Measurements from ENCODE around the gene IZUMO4. TPM values are rescaled to one million over a fixed set of nuclear protein-coding genes. Genes with fewer than 3 reads are reported as not detected.
A peak's percentile ranks its signal among the peaks of the same experiment; 100 is the strongest.

Gene IZUMO4
- total RNA-seq, 1 donor from 2014 or later = 0.99 TPM

GRCh38 chr19:2058570-2059421 lies 37.9 kb upstream of the IZUMO4 start:
- DNase-seq (ENCODE audit: extremely low read depth, low read depth, low spot score) = no peak

GRCh38 chr19:2059422-2060201 lies 37.1 kb upstream of the IZUMO4 start:
- DNase-seq (ENCODE audit: extremely low read depth, low read depth, low spot score) = no peak

DNA sequence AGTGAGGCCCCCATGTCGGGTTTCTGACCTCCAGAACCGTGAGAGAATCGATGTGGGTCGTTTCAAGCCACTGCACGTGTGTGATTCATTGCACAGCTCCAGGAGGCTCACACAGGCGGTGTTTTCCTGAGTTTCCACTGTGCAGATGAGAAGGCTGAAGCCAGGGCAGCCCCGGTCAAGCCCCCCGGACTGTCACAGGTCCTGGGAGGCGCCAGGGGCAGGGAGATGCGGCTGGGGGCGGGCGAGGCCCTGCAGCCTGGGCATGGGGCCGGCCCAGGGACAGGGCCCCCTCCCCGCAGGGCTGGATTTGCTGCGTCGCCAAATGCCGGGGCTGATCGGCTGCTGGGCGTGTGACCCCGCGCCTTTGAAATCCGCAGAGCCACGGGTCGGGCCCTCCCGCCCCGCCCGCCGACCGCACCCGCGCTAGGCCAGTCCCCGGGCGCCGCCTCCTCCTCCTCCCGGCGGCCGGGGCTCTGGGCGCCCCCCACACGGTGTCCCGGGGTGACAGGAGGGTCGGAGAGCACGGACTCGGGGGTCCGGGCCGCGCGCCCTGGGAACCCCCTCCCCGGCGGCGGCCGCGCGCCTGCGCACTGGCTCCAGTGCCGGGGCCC lies 35.7 kb upstream of the IZUMO4 start:
- DNase-seq (ENCODE audit: extremely low read depth, low read depth, low spot score) = no peak

- DNase-seq (ENCODE audit: extremely low read depth, low read depth, low spot score) = peak; percentile 74
Observed at GRCh38 chr19:2061495-2062388, 35.0 kb upstream of the IZUMO4 start.

DNA sequence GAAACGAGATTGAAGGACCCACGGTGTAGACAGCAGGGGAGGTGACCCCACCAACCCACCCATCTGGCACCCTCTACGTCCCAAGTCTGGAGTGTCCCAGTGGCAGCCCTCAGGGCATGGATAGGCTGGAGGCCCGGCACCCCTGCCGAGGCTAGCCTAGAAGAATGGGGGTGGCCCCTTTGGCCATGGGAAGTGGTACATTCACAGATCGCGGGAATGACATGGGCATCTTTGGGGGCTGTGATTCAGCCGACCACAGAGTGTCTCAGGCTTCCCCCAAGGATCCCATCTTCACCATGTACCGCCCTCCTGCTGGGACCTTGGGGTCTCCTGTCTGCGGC lies 34.4 kb upstream of the IZUMO4 start:
- DNase-seq (ENCODE audit: extremely low read depth, low read depth, low spot score) = no peak

GRCh38 chr19:2062770-2063169 lies 33.9 kb upstream of the IZUMO4 start:
- no peak for DNase-seq (ENCODE audit: extremely low read depth, low read depth, low spot score)

DNA sequence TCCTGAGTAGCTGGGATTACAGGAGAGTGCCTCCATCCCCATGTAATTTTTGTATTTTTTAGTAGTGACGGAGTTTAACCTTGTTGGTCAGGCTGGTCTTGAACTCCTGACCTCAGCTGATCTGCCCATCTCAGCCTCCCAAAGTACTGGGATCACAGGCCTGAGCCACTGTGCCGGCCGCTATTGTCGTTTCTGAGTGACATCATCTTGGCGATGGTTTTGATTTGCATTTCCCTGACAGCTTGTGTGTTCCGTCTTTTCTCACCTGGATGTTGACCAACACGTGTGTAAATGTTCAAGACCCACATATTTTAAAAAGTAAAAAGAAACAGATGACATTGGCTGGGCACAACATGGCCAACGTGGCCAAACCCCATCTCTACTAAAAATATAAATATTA lies 32.9 kb upstream of the IZUMO4 start:
- DNase-seq (ENCODE audit: extremely low read depth, low read depth, low spot score) = no peak

GRCh38 chr19:2064395-2064787 lies 32.3 kb upstream of the IZUMO4 start:
- no peak for DNase-seq (ENCODE audit: extremely low read depth, low read depth, low spot score)

GRCh38 chr19:2064788-2065524 lies 31.8 kb upstream of the IZUMO4 start:
- DNase-seq (ENCODE audit: extremely low read depth, low read depth, low spot score) = no peak

DNA sequence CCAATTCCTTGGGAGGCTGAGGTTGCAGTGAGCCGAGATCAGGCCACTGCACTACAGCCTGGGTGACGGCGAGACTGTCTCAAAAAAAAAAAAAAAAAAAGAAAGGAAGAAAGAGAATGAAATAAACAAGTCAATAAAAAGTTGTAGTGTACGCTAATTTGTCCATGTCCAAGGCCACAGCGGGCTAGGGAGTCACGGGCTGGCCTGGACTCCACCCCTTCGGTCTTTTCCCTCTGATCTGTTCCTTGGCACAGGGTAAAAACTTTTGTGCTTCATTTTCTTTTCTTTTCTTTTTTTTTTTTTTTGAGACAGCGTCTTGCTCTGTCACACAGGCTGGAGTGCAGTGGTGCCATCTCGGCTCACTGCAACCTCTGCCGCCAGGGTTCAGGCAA lies 26.3 kb upstream of the IZUMO4 start:
- DNase-seq (ENCODE audit: extremely low read depth, low read depth, low spot score) = no peak

DNA sequence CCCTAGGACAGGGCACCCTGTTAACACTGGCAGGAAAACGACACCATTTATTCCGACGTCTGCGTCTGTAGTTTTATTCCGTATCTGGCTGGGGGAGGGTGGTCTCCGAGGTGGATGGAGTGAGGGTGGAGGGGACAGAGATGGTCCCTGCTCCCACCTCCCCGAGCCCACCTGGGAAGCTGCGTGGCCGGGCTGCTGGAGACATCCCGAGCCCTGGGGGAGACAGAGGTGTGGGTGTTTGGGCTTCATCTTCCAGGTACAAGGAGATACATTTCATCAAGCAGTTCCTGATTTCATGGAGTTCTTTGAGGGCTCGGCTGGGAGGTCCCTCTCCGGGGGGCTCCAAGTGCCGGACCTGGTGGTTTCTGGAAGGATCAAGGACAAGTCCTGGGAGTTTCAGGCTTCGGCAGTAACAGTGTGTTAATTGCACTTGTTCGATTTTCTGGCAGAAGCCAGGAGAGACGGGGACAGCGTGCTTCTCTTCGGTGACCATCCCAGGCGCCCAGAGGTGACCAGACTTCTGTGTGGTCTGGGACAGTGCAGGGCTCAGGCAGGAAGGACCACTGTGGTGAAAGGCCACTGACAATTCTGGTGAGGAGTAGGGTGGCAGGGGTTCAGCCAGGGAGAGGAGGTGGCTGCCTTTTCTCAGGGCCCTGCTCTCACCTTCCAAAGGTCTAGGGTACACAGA lies 25.6 kb upstream of the IZUMO4 start:
- DNase-seq (ENCODE audit: extremely low read depth, low read depth, low spot score) = no peak

GRCh38 chr19:2072757-2073551 lies 23.8 kb upstream of the IZUMO4 start:
- DNase-seq (ENCODE audit: extremely low read depth, low read depth, low spot score) = no peak

- DNase-seq (ENCODE audit: extremely low read depth, low read depth, low spot score) = no peak
Observed at GRCh38 chr19:2076526-2076944, 20.2 kb upstream of the IZUMO4 start.

- no peak for DNase-seq (ENCODE audit: extremely low read depth, low read depth, low spot score)
Observed at GRCh38 chr19:2077398-2077797, 19.3 kb upstream of the IZUMO4 start.

GRCh38 chr19:2077833-2078619 lies 18.7 kb upstream of the IZUMO4 start:
- no peak for DNase-seq (ENCODE audit: extremely low read depth, low read depth, low spot score)

GRCh38 chr19:2079076-2079864 lies 17.4 kb upstream of the IZUMO4 start:
- no peak for DNase-seq (ENCODE audit: extremely low read depth, low read depth, low spot score)

- no peak for DNase-seq (ENCODE audit: extremely low read depth, low read depth, low spot score)
Observed at GRCh38 chr19:2079865-2080301, 16.8 kb upstream of the IZUMO4 start.

Measured in glomerular endothelial cell (primary cell).